DOHH2 (cell line): Measurements from ENCODE around the gene PRRG4.

Experiments used
- CTCF ChIP-seq: fragments of 200-600 bp; sonication (generic); IDR thresholded peaks from one replicate; pipeline ENCODE4 v1.5.1; 2014; ENCODE audit warnings: antibody characterized with exemption, mild to moderate bottlenecking, low read depth, low read length; ENCODE audit not compliant: poor library complexity, severe bottlenecking
- EZH2phosphoT487 ChIP-seq: fragments of 200-600 bp; sonication (generic); IDR thresholded peaks from 2 replicates; pipeline ENCODE4 v1.6.1; 2017; ENCODE audit warnings: borderline replicate concordance, mild to moderate bottlenecking, antibody characterized with exemption, low read length, moderate library complexity, mixed read lengths

- TF ChIP-seq CTCF (no peak), EZH2phosphoT487 (no peak)
Measured at GRCh38 chr11:32817181-32817851, 12.4 kb upstream of the PRRG4 start.
